GM23248 (cell line): ENCODE data around the gene LRRFIP1.
"Not testable (repeated sequence)": the region's sequence is repeated elsewhere in the genome, so short reads cannot be mapped to it uniquely, and the experiment has no call there.

Source experiments
- EZH2 ChIP-seq: fragments of 200-600 bp; sonication (generic); IDR thresholded peaks from 2 replicates; pipeline ENCODE4 v1.6.1; 2018; ENCODE audit warnings: antibody characterized with exemption, mild to moderate bottlenecking; ENCODE audit not compliant: insufficient read depth, poor library complexity, severe bottlenecking
- EZH2phosphoT487 ChIP-seq: fragments of 200-600 bp; sonication (generic); IDR thresholded peaks from 2 replicates; pipeline ENCODE4 v1.6.1; 2018; ENCODE audit warnings: antibody characterized with exemption, moderate library complexity, mild to moderate bottlenecking, low read depth; ENCODE audit not compliant: insufficient read depth

DNA sequence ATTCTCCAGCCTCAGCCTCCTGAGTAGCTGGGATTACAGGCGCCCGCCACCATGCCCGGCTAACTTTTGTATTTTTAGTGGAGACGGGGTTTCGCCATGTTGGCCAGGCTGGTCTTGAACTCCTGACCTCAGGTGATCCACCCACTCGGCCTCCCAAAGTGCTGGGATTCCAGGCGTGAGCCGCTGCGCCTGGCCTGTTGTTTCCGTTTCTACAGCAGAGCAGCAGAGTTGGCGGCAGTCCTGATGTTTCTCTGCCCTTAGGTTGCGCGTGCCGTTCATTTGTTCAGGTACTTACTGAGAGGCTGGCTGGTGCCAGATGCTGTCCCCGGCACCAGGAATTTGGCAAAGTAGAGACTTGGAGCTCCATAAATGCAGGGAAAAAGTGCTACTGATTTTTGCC is 123.1 kb downstream of the LRRFIP1 start:
- TF ChIP-seq EZH2phosphoT487, EZH2: not testable (repeated sequence)
